Neutrophil (primary cell): ENCODE data around the gene SLC12A9.
"Not testable (repeated sequence)": the region's sequence is repeated elsewhere in the genome, so short reads cannot be mapped to it uniquely, and the experiment has no call there.

Source experiments
- H3K27ac ChIP-seq: fragments of 200-600 bp; sonication (generic); 2 replicates; pipeline ENCODE4 v1.5.1; 2016; ENCODE audit warnings: mild to moderate bottlenecking, moderate library complexity
- H3K27me3 ChIP-seq: fragments of 200-600 bp; sonication (generic); 2 replicates; pipeline ENCODE4 v1.6.0; 2016; ENCODE audit warnings: mild to moderate bottlenecking
- H3K36me3 ChIP-seq: fragments of 200-600 bp; sonication (generic); 2 replicates; pipeline ENCODE4 v1.5.1; 2017
- H3K4me1 ChIP-seq, 2 experiments: fragments of 200-600 bp in 1 of 2; sonication (generic) in 1 of 2; 1 replicate in 1 of 2; 2 replicates in 1 of 2; pipeline versions ENCODE4 v1.5.1 to v1.6.1; 2013 to 2016; ENCODE audit warnings: low read depth in 1 of 2, low read length in 1 of 2, mild to moderate bottlenecking in 1 of 2, moderate library complexity in 1 of 2; ENCODE audit not compliant: control insufficient read depth in 1 of 2, insufficient read depth in 1 of 2
- H3K4me3 ChIP-seq, 2 experiments: fragments of 200-600 bp in 1 of 2; sonication (generic) in 1 of 2; 1 replicate in 1 of 2; 2 replicates in 1 of 2; pipeline ENCODE4 v1.5.1; 2013 to 2016; ENCODE audit warnings: low read depth in 1 of 2, low read length in 1 of 2, mild to moderate bottlenecking in 1 of 2, moderate library complexity in 1 of 2
- H3K9me3 ChIP-seq: fragments of 200-600 bp; sonication (generic); 2 replicates; pipeline ENCODE4 v1.5.1; 2016
- CTCF ChIP-seq: fragments of 200-600 bp; sonication (generic); IDR thresholded peaks from 2 replicates; pipeline ENCODE4 v1.5.1; 2016; ENCODE audit warnings: antibody characterized with exemption

Gene SLC12A9

DNA sequence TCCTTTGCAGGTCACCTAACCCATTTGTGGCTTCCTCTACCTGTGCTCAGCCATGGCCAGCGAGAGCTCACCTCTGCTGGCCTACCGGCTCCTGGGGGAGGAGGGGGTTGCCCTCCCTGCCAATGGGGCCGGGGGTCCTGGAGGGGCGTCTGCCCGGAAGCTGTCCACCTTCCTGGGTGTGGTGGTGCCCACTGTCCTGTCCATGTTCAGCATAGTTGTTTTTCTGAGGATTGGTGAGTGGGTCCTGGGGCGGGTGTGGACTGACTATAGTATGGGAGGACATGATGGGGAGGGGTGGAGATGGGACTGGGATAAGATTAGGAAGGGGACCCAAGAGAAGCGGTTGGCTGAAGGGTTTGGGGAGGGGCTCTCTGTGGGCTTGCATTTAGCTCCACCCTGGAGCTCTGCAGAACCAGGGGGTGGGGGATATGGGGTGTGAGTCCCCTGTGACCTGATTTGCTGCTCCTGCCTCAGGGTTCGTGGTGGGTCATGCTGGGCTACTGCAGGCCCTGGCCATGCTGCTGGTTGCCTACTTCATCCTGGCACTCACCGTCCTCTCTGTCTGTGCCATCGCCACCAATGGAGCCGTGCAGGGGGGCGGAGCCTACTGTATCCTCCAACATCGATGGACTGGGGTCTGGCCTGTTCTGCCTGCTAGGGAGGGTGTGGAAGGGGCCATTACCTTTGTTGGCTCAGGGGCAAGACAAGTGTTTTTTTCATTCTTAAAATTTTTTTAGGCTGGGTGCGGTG, 1.8 kb downstream of the SLC12A9 start:
- H3K9me3 ChIP-seq: no peaks in the 10 kb centered on the region
- peaks cover 19 to 28% of the 10 kb centered on the region in 2 experiments for H3K4me1 ChIP-seq
- peak overlapping the region; percentile 98 to 99 for H3K4me3 ChIP-seq
- H3K27me3 ChIP-seq: peaks cover 4% of the 10 kb centered on the region
- H3K27ac ChIP-seq: peak overlapping the region; percentile 93
- no peak for TF ChIP-seq CTCF
- H3K36me3 ChIP-seq: peaks cover 55% of the 10 kb centered on the region

DNA sequence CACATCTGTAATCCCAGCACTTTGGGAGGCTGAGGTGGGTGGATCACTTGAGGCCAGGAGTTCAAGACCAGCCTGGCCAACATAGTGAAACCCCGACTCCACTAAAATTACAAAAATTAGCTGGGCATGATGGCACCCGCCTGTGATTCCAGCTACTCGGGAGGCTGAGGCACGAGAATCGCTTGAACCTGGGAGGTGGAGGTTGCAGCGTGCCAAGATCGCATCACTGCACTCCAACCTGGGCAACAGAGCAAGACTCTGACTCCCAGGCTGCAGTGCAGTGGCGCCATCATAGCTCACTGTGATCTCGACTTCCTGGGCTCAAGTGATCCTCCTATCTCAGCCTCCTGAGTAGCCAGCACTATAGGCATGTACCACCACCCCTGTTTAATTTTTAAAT, 2.4 kb downstream of the SLC12A9 start:
- H3K4me1 ChIP-seq: peaks cover 19 to 28% of the 10 kb centered on the region in 2 experiments
- not testable (repeated sequence) for H3K27me3 ChIP-seq, H3K4me3 ChIP-seq, H3K27ac ChIP-seq, H3K9me3 ChIP-seq
- peaks cover 61% of the 10 kb centered on the region for H3K36me3 ChIP-seq

DNA sequence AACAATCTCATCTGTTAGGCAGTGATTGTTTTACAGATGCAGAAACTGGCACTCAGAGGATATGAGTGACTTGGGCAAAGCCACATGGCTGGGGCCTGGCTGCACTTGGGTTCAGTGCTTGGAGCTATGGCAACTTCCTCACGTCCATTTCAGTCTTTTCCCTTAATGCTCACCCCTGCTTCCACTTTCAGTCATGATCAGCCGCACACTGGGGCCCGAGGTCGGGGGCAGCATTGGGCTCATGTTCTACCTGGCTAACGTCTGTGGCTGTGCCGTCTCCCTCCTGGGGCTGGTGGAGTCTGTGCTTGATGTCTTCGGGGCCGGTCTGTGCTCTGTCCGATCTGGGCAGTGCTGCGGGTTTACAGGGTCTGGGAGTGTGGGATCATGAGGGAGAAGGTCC, 3.0 kb downstream of the SLC12A9 start:
- H3K4me3 ChIP-seq: no peak overlapping the region
- H3K27ac ChIP-seq: no peak overlapping the region
- H3K36me3 ChIP-seq: peaks cover 67% of the 10 kb centered on the region
- H3K27me3 ChIP-seq: peaks cover 4% of the 10 kb centered on the region
- no peak for TF ChIP-seq CTCF
- peaks cover 19 to 28% of the 10 kb centered on the region in 2 experiments for H3K4me1 ChIP-seq
- no peaks in the 10 kb centered on the region for H3K9me3 ChIP-seq

DNA sequence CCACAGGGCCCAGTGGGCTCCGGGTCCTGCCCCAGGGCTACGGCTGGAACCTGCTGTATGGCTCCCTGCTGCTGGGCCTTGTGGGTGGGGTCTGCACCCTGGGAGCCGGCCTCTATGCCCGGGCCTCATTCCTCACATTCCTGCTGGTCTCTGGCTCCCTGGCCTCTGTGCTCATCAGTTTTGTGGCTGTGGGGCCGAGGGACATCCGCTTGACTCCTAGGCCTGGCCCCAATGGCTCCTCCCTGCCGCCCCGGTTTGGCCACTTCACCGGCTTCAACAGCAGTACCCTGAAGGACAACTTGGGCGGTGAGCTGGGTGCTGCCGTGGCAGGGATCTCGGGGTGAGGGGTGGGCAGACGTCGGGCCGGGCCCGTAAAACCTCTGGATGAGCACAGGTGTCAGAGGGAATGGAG, 4.4 kb downstream of the SLC12A9 start:
- H3K4me3 ChIP-seq: no peak overlapping the region
- H3K27me3 ChIP-seq: no peaks in the 10 kb centered on the region
- H3K4me1 ChIP-seq: peaks cover 16 to 24% of the 10 kb centered on the region in 2 experiments
- H3K9me3 ChIP-seq: no peaks in the 10 kb centered on the region
- peaks cover 81% of the 10 kb centered on the region for H3K36me3 ChIP-seq
- H3K27ac ChIP-seq: no peak overlapping the region
- TF ChIP-seq CTCF: no peak

DNA sequence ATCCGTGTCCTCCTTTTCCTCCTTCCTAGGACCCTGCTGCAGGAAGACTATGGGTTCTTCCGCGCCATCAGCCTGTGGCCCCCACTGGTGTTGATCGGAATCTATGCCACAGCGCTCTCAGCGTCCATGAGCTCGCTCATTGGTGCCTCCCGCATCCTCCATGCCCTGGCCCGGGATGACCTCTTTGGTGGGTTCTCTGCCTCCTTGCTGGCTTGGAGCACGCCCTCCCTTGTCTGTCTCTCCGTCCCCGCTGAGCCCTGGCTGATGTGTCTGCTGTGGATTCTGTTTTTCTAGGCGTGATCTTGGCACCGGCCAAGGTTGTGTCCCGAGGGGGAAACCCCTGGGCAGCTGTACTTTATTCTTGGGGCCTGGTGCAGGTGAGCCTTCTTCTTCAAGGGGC, 7.3 kb downstream of the SLC12A9 start:
- Histone ChIP-seq H3K9me3 (no peaks in the 10 kb centered on the region), H3K36me3 (peaks cover 100% of the 10 kb centered on the region), H3K27ac (no peak overlapping the region), H3K4me1 (peaks cover 0 to 1% of the 10 kb centered on the region in 2 experiments), H3K27me3 (no peaks in the 10 kb centered on the region), H3K4me3 (no peak overlapping the region)
- no peak for TF ChIP-seq CTCF

DNA sequence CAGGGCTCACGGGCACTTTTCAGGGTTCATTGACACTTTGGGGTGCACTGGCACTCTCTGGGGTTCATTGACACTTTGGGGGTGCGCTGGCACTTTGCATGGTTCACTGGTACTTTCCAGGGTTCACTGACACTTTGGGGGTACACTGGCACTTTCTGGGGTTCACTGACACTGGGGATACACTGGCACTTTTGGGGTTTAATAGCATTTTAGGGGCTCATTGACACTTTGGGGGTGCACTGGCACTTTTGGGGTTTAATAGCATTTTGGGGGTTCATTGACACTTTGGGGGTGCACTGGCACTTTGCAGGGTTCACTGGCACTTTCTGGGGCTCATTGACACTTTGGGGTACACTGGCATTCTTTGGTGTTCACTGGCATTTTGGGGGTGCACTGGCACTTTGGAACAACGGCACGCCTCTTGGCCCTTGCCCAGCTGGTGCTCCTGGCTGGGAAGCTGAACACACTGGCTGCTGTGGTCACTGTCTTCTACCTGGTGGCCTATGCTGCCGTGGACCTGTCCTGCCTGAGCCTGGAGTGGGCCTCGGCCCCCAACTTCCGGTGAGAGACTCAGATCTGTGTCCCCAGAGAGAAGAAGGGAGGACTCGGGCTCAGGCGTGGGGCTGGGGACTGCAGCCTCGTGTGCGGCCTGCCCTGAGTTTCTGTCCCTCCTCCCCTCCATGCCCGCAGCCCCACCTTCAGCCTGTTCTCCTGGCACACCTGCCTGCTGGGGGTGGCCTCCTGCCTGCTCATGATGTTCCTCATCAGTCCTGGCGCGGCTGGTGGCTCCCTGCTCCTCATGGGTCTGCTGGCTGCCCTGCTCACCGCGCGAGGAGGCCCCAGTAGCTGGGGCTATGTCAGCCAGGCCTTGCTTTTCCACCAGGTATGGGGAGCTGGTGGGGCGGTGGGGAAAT, 8.4 kb downstream of the SLC12A9 start:
- Histone ChIP-seq H3K36me3 (peaks cover 100% of the 10 kb centered on the region), H3K27ac (no peak overlapping the region), H3K27me3 (no peaks in the 10 kb centered on the region), H3K4me1 (peaks cover 0 to 9% of the 10 kb centered on the region in 2 experiments), H3K9me3 (no peaks in the 10 kb centered on the region), H3K4me3 (no peak overlapping the region)
- TF ChIP-seq CTCF: no peak
